ELF-1 (cell line): ENCODE results near the gene KIF19.
"Not testable (repeated sequence)": the region's sequence is repeated elsewhere in the genome, so short reads cannot be mapped to it uniquely, and the experiment has no call there.

Source experiments
- DNase-seq: peaks from one replicate; pipeline ENCODE4 v3.0.0-alpha.2; 2016; ENCODE audit warnings: low read depth, low spot score

Gene KIF19

GRCh38 chr17:74389937-74390679, 64.1 kb downstream of the KIF19 start:
- no peak for DNase-seq

- DNase-seq: peak; percentile 68
Observed at GRCh38 chr17:74390680-74391653, 64.9 kb downstream of the KIF19 start.

GRCh38 chr17:74391771-74392170, 65.7 kb downstream of the KIF19 start:
- no peak for DNase-seq

GRCh38 chr17:74392848-74393247, 66.8 kb downstream of the KIF19 start:
- DNase-seq: no peak

GRCh38 chr17:74393346-74393942, 67.4 kb downstream of the KIF19 start:
- DNase-seq: no peak

GRCh38 chr17:74394275-74394950, 68.4 kb downstream of the KIF19 start:
- DNase-seq: no peak

GRCh38 chr17:74394977-74395376, 69.0 kb downstream of the KIF19 start:
- DNase-seq: peak; percentile 51

- DNase-seq: no peak
Observed at GRCh38 chr17:74396567-74396966, 70.5 kb downstream of the KIF19 start.

GRCh38 chr17:74402048-74402447, 76.0 kb downstream of the KIF19 start:
- no peak for DNase-seq

GRCh38 chr17:74403512-74404137, 77.6 kb downstream of the KIF19 start:
- peak; percentile 35 for DNase-seq

GRCh38 chr17:74404218-74404617, 78.2 kb downstream of the KIF19 start:
- DNase-seq: peak; percentile 91

- DNase-seq: no peak
Observed at GRCh38 chr17:74404789-74405188, 78.8 kb downstream of the KIF19 start.

GRCh38 chr17:74405311-74405710, 79.3 kb downstream of the KIF19 start:
- DNase-seq: not testable (repeated sequence)
